Ectodermal cell (in vitro differentiated cells): Measurements from ENCODE around the gene TTC24.
"Not testable (repeated sequence)": the region's sequence is repeated elsewhere in the genome, so short reads cannot be mapped to it uniquely, and the experiment has no call there.

ENCODE experiments used
- H3K27ac ChIP-seq: 2 replicates; pipeline ENCODE4 v1.7.0; 2013; ENCODE audit warnings: mild to moderate bottlenecking, low read depth, low read length; ENCODE audit not compliant: insufficient read depth, poor library complexity, severe bottlenecking
- H3K27me3 ChIP-seq: 2 replicates; pipeline ENCODE4 v1.7.0; 2013; ENCODE audit warnings: mild to moderate bottlenecking, low read length; ENCODE audit not compliant: insufficient read depth, control insufficient read depth, poor library complexity, severe bottlenecking
- H3K36me3 ChIP-seq: one replicate; pipeline ENCODE4 v1.7.0; 2013; ENCODE audit warnings: low read length; ENCODE audit not compliant: control insufficient read depth, insufficient read depth
- H3K4me1 ChIP-seq: one replicate; pipeline ENCODE4 v1.7.0; 2013; ENCODE audit warnings: low read length; ENCODE audit not compliant: control insufficient read depth, insufficient read depth
- H3K4me3 ChIP-seq: 2 replicates; pipeline ENCODE4 v1.7.0; 2013; ENCODE audit warnings: low read depth, low read length, control low read depth; ENCODE audit not compliant: insufficient read depth
- H3K9me3 ChIP-seq: 2 replicates; pipeline ENCODE4 v1.7.0; 2013; ENCODE audit warnings: mild to moderate bottlenecking, low read length, moderate library complexity; ENCODE audit not compliant: control insufficient read depth
- WGBS, 2 experiments: methylation state at CpG; one replicate each; pipeline ENCODE4 v1.1.7; 2013; ENCODE audit warnings: missing lambda C conversion rate in 2 of 2; 5-methylcytosine and 5-hydroxymethylcytosine counted together

TTC24 gene

DNA sequence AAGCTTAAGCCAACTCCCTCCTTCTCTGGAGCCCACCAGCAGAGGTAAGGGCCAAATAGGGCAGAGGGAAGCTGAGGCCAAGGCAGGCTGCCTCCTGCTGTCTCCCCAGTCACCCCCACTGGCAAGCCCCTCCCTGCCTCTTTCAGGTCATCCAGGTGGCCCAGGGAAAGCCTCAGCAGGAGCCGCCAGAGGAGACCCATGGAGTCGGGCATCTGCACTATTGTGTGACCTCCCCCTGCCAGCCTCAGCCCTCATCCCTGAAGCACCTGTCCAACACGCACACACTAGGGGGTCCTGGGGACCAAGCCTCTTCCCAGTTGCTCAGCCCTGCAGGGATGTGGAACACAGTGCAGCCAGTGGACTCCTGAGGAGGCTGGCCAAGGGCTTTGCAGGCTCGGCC, 6.8 kb downstream of the TTC24 start:
- no peaks in the 10 kb centered on the region for H3K36me3 ChIP-seq
- H3K4me3 ChIP-seq = no peak overlapping the region
- no peaks in the 10 kb centered on the region for H3K27me3 ChIP-seq
- H3K4me1 ChIP-seq = no peaks in the 10 kb centered on the region
- H3K9me3 ChIP-seq = no peaks in the 10 kb centered on the region
- 61 to 65% methylated on average over 4 of the region's 4 CpGs for WGBS, 2 experiments
- no peak overlapping the region for H3K27ac ChIP-seq

DNA sequence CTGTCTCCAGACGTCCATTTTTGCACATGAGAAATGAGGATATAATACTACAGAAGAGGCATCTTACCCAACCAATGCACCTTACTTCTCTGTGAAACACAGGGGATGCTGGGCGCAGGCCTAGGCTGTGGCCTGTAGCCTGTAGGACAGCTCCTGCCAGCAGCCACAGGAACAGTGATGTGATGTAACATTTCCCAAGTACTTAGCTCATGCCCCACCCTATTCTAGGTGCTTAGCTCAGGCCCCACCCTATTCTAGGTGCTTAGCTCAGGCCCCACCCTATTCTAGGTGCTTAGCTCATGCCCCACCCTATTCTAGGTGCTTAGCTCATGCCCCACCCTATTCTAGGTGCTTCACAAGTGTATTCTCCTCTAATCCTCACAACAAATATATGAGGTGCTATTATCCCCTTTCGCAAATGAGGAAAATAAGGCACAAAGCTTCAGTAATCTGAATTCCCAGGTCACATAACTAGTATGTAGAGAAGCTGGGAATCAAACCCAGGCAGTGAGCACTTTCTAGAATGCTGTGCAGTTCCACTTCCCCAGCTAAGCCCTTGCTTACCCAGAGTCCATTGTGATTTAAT, 7.5 kb downstream of the TTC24 start:
- no peak overlapping the region for H3K4me3 ChIP-seq
- H3K4me1 ChIP-seq = no peaks in the 10 kb centered on the region
- H3K36me3 ChIP-seq = no peaks in the 10 kb centered on the region
- no peaks in the 10 kb centered on the region for H3K27me3 ChIP-seq
- WGBS, 2 experiments = 91 to 94% methylated on average over 3 of the region's 3 CpGs
- no peak overlapping the region for H3K27ac ChIP-seq
- no peaks in the 10 kb centered on the region for H3K9me3 ChIP-seq

DNA sequence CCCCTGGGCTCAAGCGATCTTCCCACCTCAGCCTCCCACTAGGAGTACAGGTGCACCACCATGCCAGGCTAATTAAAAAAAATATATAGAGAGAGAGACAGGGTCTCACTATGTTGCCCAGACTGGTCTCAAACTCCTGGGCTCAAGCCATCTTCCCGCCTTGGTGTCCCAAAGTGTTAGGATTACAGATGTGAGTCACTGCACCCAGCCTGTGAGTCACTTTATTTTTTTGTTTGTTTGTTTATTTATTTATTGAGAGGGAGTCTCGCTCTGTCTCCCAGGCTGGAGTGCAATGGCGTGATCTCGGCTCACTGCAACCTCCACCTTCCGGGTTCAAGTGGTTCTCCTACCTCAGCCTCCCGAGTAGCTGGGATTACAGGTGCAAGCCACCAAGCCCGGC, 8.4 kb downstream of the TTC24 start:
- not testable (repeated sequence) for H3K27me3 ChIP-seq, H3K4me1 ChIP-seq, H3K36me3 ChIP-seq, H3K4me3 ChIP-seq, H3K9me3 ChIP-seq, H3K27ac ChIP-seq
- WGBS, 2 experiments = 91 to 96% methylated on average over 8 of the region's 8 CpGs

DNA sequence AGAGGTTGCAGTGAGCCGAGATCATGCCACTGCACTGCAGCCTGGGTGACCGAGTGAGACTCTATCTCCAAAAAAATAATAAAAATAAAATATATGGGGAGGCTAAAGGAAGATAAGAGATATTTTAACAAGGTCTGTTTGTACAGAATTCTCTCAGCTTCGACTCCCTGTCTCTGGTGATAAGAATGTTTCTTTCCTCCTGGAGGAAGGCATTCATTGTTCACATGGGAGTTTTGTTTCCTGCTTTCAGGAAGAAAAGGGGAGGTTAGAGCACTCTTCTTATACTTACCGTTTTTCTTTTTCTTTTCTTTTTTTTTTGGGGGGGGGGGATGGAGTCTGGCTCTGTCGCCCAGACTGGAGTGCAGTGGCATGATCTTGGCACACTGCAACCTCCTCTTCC, 10.0 kb downstream of the TTC24 start:
- Histone ChIP-seq H3K4me3 (no peak overlapping the region), H3K27me3 (no peaks in the 10 kb centered on the region), H3K36me3 (peaks cover 9% of the 10 kb centered on the region), H3K4me1 (peaks cover 4% of the 10 kb centered on the region), H3K9me3 (no peaks in the 10 kb centered on the region), H3K27ac (no peak overlapping the region)
- 84 to 85% methylated on average over 3 to 4 of the region's 5 CpGs for WGBS, 2 experiments

DNA sequence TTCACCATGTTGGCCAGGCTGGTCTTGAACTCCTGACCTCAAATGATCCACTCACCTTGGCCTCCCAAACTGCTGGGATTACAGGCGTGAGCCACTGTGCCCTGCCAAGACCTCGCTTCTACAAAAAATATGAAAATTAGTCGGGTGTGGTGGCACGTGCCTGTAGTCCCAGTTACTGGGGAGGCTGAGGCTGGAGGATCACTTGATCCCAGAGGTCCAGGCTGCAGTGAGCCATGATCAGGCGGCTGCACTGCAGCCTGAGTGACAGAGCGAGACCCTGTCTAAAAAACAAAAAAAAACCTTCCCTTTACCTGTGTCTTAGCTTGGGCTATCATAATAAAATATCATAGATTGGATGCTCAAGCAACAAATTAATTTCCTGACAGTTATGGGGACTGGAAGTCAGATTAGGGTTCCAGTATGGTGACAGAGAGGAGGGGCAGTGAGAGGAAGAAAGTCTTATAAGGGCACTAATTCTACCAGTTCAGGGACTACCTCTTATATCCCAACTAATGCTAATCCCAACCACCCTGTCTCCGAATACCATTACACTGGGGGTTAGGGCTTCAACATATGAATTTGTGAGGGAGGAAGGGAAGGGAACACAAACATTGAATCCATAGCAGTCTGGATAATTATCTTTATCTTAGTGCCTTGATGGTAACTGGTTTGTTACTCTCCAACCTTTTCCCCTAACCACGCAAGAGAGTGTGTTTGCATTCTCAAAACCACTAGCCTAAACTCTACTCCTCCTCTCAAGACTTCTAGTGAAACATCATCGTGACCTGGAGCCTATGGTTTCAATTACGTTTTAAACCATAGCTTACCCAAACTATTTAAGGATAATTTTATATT, 11.0 kb downstream of the TTC24 start:
- Histone ChIP-seq H3K27ac (no peak overlapping the region), H3K9me3 (no peaks in the 10 kb centered on the region), H3K4me3 (no peak overlapping the region), H3K4me1 (peaks cover 4% of the 10 kb centered on the region), H3K27me3 (no peaks in the 10 kb centered on the region), H3K36me3 (peaks cover 19% of the 10 kb centered on the region)
- WGBS, 2 experiments = 91% methylated on average over 6 to 10 of the region's 10 CpGs

DNA sequence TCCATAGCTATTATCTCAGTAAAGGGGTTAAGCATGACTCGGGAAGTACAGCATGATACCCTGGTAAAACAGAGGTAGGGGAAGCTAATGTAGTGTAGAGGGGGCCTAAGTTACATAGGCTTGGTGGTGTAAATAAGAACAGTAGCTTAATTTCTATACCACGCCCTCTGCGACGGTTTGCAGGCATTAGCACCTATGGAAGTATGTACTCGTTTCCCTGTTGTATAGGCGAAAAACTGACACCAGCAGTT, 11.6 kb downstream of the TTC24 start:
- H3K4me1 ChIP-seq = peaks cover 4% of the 10 kb centered on the region
- H3K4me3 ChIP-seq = peak overlapping the region; percentile 90
- WGBS, 2 experiments = 44 to 51% methylated on average over 6 of the region's 6 CpGs
- H3K27me3 ChIP-seq = no peaks in the 10 kb centered on the region
- no peaks in the 10 kb centered on the region for H3K9me3 ChIP-seq
- H3K27ac ChIP-seq = peak overlapping the region; percentile 18
- peaks cover 24% of the 10 kb centered on the region for H3K36me3 ChIP-seq

DNA sequence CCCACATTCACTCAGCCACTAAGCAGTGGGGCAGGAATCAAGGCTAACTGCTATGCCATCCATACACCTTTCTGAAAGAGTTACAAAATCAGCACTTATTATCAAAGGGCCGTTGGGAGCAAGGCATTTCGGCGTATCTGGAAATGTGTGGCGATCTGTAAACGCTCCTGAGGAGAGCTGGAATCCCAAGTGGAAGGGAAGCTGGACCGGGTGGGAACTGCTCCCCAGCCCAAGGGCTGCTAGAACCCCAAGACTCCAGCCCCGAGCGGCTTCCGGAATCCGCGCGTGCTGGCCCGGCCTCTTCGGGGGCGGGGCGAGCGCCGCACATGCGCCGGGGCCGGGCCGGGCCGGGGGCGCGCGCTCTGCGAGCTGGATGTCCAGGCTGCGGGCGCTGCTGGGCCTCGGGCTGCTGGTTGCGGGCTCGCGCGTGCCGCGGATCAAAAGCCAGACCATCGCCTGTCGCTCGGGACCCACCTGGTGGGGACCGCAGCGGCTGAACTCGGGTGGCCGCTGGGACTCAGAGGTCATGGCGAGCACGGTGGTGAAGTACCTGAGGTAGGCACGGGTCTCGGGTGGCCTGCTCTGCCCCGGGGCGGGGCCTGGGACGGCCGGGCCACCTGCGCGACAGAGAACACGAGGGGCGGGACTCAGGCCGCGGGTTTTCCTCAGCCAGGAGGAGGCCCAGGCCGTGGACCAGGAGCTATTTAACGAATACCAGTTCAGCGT, 12.1 kb downstream of the TTC24 start, which contains the start of gene NAXE:
Gene NAXE (plus strand): TSS at position 345 of the 726 bp plus-strand sequence. CDS start 29 bp downstream, at position 374.
- 1% methylated on average over 60 of the region's 60 CpGs for WGBS, 2 experiments
- peaks cover 4% of the 10 kb centered on the region for H3K4me1 ChIP-seq
- H3K9me3 ChIP-seq = no peaks in the 10 kb centered on the region
- H3K27ac ChIP-seq = peak within 1 kb of the TSS; percentile 18
- H3K36me3 ChIP-seq = peaks cover 29% of the 10 kb centered on the region
- no peaks in the 10 kb centered on the region for H3K27me3 ChIP-seq
- H3K4me3 ChIP-seq = peak within 1 kb of the TSS; percentile 90

DNA sequence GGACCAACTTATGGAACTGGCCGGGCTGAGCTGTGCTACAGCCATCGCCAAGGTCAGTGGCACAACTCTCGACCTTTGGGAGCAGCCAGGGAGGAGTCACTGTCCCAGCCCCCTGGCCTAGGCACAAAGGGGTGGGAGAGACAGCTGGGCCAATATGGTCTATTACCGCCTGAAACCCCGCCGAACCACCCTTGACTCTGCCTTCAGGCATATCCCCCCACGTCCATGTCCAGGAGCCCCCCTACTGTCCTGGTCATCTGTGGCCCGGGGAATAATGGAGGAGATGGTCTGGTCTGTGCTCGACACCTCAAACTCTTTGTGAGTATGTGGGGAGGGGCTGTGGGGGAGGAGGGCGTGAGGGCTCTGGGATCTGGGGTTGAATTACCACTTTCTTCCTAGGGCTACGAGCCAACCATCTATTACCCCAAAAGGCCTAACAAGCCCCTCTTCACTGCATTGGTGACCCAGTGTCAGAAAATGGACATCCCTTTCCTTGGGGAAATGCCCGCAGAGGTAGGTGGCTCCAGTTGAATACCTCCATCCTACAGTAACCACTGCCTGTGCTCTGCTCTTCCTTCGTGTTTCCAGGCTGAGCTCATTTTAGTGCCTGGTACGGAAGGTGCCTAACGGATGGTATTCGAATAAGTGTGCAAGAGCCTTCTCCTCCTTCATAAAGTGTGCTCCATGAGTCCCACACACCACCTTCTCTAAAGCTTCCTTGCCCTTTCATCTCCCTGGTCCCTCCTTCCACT, 12.8 kb downstream of the TTC24 start:
- H3K36me3 ChIP-seq = peaks cover 36% of the 10 kb centered on the region
- H3K9me3 ChIP-seq = no peaks in the 10 kb centered on the region
- peaks cover 4% of the 10 kb centered on the region for H3K4me1 ChIP-seq
- H3K27me3 ChIP-seq = no peaks in the 10 kb centered on the region
- H3K27ac ChIP-seq = no peak overlapping the region
- 60 to 62% methylated on average over 16 of the region's 16 CpGs for WGBS, 2 experiments
- peak overlapping the region; percentile 90 for H3K4me3 ChIP-seq

DNA sequence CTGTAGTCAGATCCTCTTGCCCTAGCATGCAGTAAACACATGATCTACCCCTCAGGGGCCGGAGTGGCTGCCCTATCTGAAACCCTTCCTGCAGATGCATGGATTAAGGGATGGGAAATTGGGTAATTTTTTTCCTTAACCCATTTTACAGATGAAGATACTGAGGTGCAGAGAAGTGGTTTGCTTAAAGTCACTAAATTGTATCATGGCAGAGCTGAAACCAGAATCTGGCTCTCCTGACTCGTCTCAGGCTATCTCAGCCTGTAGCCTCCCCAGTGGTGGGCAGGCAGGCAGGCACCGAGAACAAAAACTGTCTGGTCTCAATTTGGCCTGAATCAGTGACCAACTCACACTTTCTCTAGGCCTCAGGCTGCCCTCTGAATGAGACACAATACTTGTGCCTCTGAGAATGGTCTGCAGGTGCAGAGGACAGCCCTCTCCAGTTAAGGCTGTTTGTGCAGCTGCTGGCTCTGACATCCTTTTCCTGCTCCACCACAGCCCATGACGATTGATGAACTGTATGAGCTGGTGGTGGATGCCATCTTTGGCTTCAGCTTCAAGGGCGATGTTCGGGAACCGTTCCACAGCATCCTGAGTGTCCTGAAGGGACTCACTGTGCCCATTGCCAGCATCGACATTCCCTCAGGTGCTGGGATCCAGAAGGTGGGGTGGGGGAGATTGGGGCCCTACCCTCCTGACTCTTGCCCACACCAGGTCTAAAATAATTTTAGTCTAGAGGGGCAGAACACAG, 13.6 kb downstream of the TTC24 start:
- H3K9me3 ChIP-seq = no peaks in the 10 kb centered on the region
- H3K27ac ChIP-seq = no peak overlapping the region
- H3K27me3 ChIP-seq = no peaks in the 10 kb centered on the region
- H3K4me3 ChIP-seq = no peak overlapping the region
- H3K36me3 ChIP-seq = peaks cover 42% of the 10 kb centered on the region
- H3K4me1 ChIP-seq = peaks cover 4% of the 10 kb centered on the region
- 93 to 94% methylated on average over 8 of the region's 8 CpGs for WGBS, 2 experiments
